ENCODE results near the gene PARD3B. TPM values are rescaled to one million over a fixed set of nuclear protein-coding genes. Genes with fewer than 3 reads are reported as not detected.

Gene PARD3B
- total RNA-seq, 1 experiment from 2014 or later = 3.9 TPM

- Histone ChIP-seq H3K4me1 (ENCODE audit: insufficient read depth, low read length) (no peaks in the 10 kb centered on the region), H3F3A (ENCODE audit: low read length, unreplicated experiment) (no peaks in the 10 kb centered on the region), H3K9me2 (replicated peaks; ENCODE audit: low read length) (no peaks in the 10 kb centered on the region), H3K27me3 (ENCODE audit: low read length) (no peaks in the 10 kb centered on the region), H3K4me2 (ENCODE audit: low read length) (no peak overlapping the region), H4K20me1 (ENCODE audit: low read length) (no peaks in the 10 kb centered on the region), H2AFZ (ENCODE audit: low read length) (no peak overlapping the region), H3K79me2 (ENCODE audit: low read length) (no peaks in the 10 kb centered on the region), H3K9me3 (ENCODE audit: low read length) (no peaks in the 10 kb centered on the region), H3K36me3 (ENCODE audit: low read depth, low read length) (no peaks in the 10 kb centered on the region), H3K4me3 (ENCODE audit: low read length) (no peak overlapping the region), H3K9ac (ENCODE audit: low read length) (no peak overlapping the region), H3K27ac (ENCODE audit: low read length) (no peak overlapping the region)
- DNase-seq (no peak), ATAC-seq (no peak)
- BruUV-seq (replicated peaks) = no TSS peak
- ChIA-PET CTCF (no interaction called here), POLR2A (ENCODE audit: unreplicated experiment) (no interaction called here)
- intact Hi-C loops (cut with micrococcal nuclease) = no loop called here
- TF ChIP-seq EZH2 (IDR thresholded peaks at IDR 0.05; ENCODE audit: low read length, unreplicated experiment) = no peak
- no peak for TF ChIP-seq CTCF (conservative IDR thresholded peaks at IDR 0.05; ENCODE audit: low read depth, low read length)
- TF ChIP-seq EZH2phosphoT487 (IDR thresholded peaks at IDR 0.05; ENCODE audit: borderline replicate concordance, low read length) = no peak
Measured at GRCh38 chr2:205460217-205460616, 914.9 kb downstream of the PARD3B start.

- no TSS peak for BruUV-seq (replicated peaks)
- CTCF ChIA-PET = no interaction called here
Measured at GRCh38 chr2:205461169-205461568, 915.9 kb downstream of the PARD3B start.

More at GRCh38 chr2:205461169-205461568, 915.9 kb downstream of the PARD3B start:
- H3K36me3 ChIP-seq (ENCODE audit: low read depth, low read length) = no peaks in the 10 kb centered on the region
- no peak overlapping the region for H2AFZ ChIP-seq (ENCODE audit: low read length)
- ATAC-seq (no peak), DNase-seq (no peak)
- H3K9ac ChIP-seq (ENCODE audit: low read length) = no peak overlapping the region
- no peaks in the 10 kb centered on the region for H3K9me3 ChIP-seq (ENCODE audit: low read length)
- no peaks in the 10 kb centered on the region for H3K9me2 ChIP-seq (replicated peaks; ENCODE audit: low read length)
- no peaks in the 10 kb centered on the region for H3K27me3 ChIP-seq (ENCODE audit: low read length)
- no peak overlapping the region for H3K27ac ChIP-seq (ENCODE audit: low read length)
- H4K20me1 ChIP-seq (ENCODE audit: low read length) = no peaks in the 10 kb centered on the region
- no peaks in the 10 kb centered on the region for H3K4me1 ChIP-seq (ENCODE audit: insufficient read depth, low read length)
- intact Hi-C loops (cut with micrococcal nuclease) = no loop called here
- TF ChIP-seq CTCF (conservative IDR thresholded peaks at IDR 0.05; ENCODE audit: low read depth, low read length) = no peak
- no peak for TF ChIP-seq EZH2 (IDR thresholded peaks at IDR 0.05; ENCODE audit: low read length, unreplicated experiment)
- TF ChIP-seq EZH2phosphoT487 (IDR thresholded peaks at IDR 0.05; ENCODE audit: borderline replicate concordance, low read length) = no peak
- POLR2A ChIA-PET (ENCODE audit: unreplicated experiment) = no interaction called here
- H3K79me2 ChIP-seq (ENCODE audit: low read length) = no peaks in the 10 kb centered on the region
- no peak overlapping the region for H3K4me3 ChIP-seq (ENCODE audit: low read length)
- H3F3A ChIP-seq (ENCODE audit: low read length, unreplicated experiment) = no peaks in the 10 kb centered on the region
- H3K4me2 ChIP-seq (ENCODE audit: low read length) = no peak overlapping the region

All from PC-3 (cell line).